K562 (cell line): ENCODE measurements around the gene CFAP410. TPM values are rescaled to one million over a fixed set of nuclear protein-coding genes. Genes with fewer than 3 reads are reported as not detected.

ENCODE experiments used
- ATAC-seq: fragments of 200-7000 bp; cut with Tn5 transposase; 3 replicates; pipeline ENCODE4 v1.9.1; 2020; ENCODE audit warnings: moderate library complexity
- BruUV-seq: library from RNA; stranded (reverse); fragments of 400-500 nt; replicated peaks from 2 replicates; lab custom pipeline; 2021; lab: Mats Ljungman, UMichigan
- CTCF ChIA-PET: fragments of 300-600 bp; formaldehyde crosslinking; extraction: SDS; loops from one replicate; lab custom pipeline; 2021; ENCODE audit warnings: low intra/inter-chr PET ratio; lab: Yijun Ruan, JAX
- POLR2A ChIA-PET: fragments of 300-600, 350-650 bp; sonication (Branson Sonifier 250); formaldehyde crosslinking; extraction: SDS; loops from one replicate; lab custom pipeline; 2021; ENCODE audit warnings: antibody characterized with exemption, inconsistent platforms; lab: Yijun Ruan, JAX
- DNase-seq, 4 experiments: peaks; one replicate each; pipeline versions ENCODE4 v3.0.0 to v3.0.0-alpha.2; 2011 to 2018; ENCODE audit warnings: low spot score in 3 of 4, mixed read lengths in 3 of 4; ENCODE audit errors: extremely low read depth in 1 of 4
- FAIRE-seq: peaks from 2 replicates; lab custom pipeline; 2011; peaks lifted over from hg19 to GRCh38; lab: Jason Lieb, UNC
- H2AFZ ChIP-seq: 2 replicates; pipeline ENCODE4 v1.6.0; 2011; ENCODE audit warnings: low read depth, low read length, control low read depth, inconsistent platforms
- H3K27ac ChIP-seq: fragments of 200-600 bp; 3 replicates; pipeline ENCODE4 v1.8.0; 2011; ENCODE audit warnings: low read depth, mild to moderate bottlenecking, control low read depth, inconsistent platforms, low read length, moderate library complexity, mixed read lengths; ENCODE audit errors: extremely low read depth
- H3K27me3 ChIP-seq, 2 experiments: fragments of 300-600 bp in 1 of 2; 2 replicates in 1 of 2; 3 replicates in 1 of 2; pipeline versions ENCODE4 v1.6.0 to v1.8.0; 2011; ENCODE audit warnings: inconsistent platforms in 2 of 2, low read length in 2 of 2, mild to moderate bottlenecking in 1 of 2, mixed read lengths in 1 of 2, moderate library complexity in 1 of 2; ENCODE audit not compliant: control insufficient read depth in 2 of 2, insufficient read depth in 2 of 2
- H3K36me3 ChIP-seq: fragments of 300-600 bp; 3 replicates; pipeline ENCODE4 v1.8.0; 2011; ENCODE audit warnings: mild to moderate bottlenecking, low read length, inconsistent platforms; ENCODE audit not compliant: control insufficient read depth, insufficient read depth
- H3K4me1 ChIP-seq, 2 experiments: fragments of 200-600 bp in 1 of 2; replicated peaks in 1 of 2; 2 replicates in 1 of 2; 3 replicates in 1 of 2; pipeline versions ENCODE4 v1.5.1 to v1.8.0; 2011; ENCODE audit warnings: inconsistent platforms in 2 of 2, low read length in 2 of 2, mild to moderate bottlenecking in 1 of 2, mixed read lengths in 1 of 2, moderate library complexity in 1 of 2; ENCODE audit not compliant: control insufficient read depth in 2 of 2, insufficient read depth in 2 of 2
- H3K4me2 ChIP-seq: 2 replicates; pipeline ENCODE4 v1.6.1; 2011; ENCODE audit warnings: low read length, control low read depth, inconsistent platforms, mixed read lengths; ENCODE audit not compliant: insufficient read depth
- H3K4me3 ChIP-seq: fragments of 200-600 bp; sonication (generic), shearing (Covaris generic); 2 replicates; pipeline ENCODE4 v1.5.1; 2016; ENCODE audit warnings: control low read depth, inconsistent platforms
- H3K79me2 ChIP-seq: fragments of 200-600 bp; 3 replicates; pipeline ENCODE4 v1.8.0; 2011; ENCODE audit warnings: low read length, inconsistent platforms; ENCODE audit not compliant: control insufficient read depth, insufficient read depth
- H3K9ac ChIP-seq, 2 experiments: 2 replicates each; pipeline versions ENCODE4 v1.6.0 to v1.6.1; 2011; ENCODE audit warnings: low read depth in 2 of 2, low read length in 2 of 2, control low read depth in 1 of 2, inconsistent platforms in 1 of 2, mild to moderate bottlenecking in 1 of 2, mixed read lengths in 1 of 2; ENCODE audit not compliant: insufficient read depth in 1 of 2
- H3K9me1 ChIP-seq: one replicate; pipeline ENCODE4 v1.6.0; 2011; ENCODE audit warnings: inconsistent platforms, mild to moderate bottlenecking, low read length, moderate library complexity; ENCODE audit not compliant: control insufficient read depth, insufficient read depth
- H3K9me3 ChIP-seq: replicated peaks from 2 replicates; pipeline ENCODE4 v1.5.1; 2011; ENCODE audit warnings: low read depth, low read length, inconsistent platforms; ENCODE audit not compliant: control insufficient read depth, insufficient read depth
- H4K20me1 ChIP-seq: replicated peaks from 2 replicates; pipeline ENCODE4 v1.6.1; 2011; ENCODE audit warnings: low read length, inconsistent platforms, mixed read lengths; ENCODE audit not compliant: control insufficient read depth, insufficient read depth
- BCL6 ChIP-seq: fragments of 250-450 bp; sonication (Bioruptor Pico); IDR thresholded peaks from 2 replicates; pipeline ENCODE4 v1.4.0; 2020
- CCNT2 ChIP-seq: IDR thresholded peaks from 2 replicates; pipeline ENCODE4 v1.6.1; 2011; ENCODE audit warnings: borderline replicate concordance, low read depth, mild to moderate bottlenecking, moderate library complexity, mixed read lengths, low read length; ENCODE audit not compliant: insufficient read length; ENCODE audit errors: extremely low read depth
- HNRNPL ChIP-seq: fragments of 200-400 bp; formaldehyde crosslinking; IDR thresholded peaks from 2 replicates; pipeline ENCODE4 v1.6.1; 2017; ENCODE audit warnings: low read depth, mild to moderate bottlenecking, low read length
- POLR2G ChIP-seq: fragments of 200-400 bp; formaldehyde crosslinking; IDR thresholded peaks from 2 replicates; pipeline ENCODE4 v1.6.1; 2017; ENCODE audit warnings: low read depth, mild to moderate bottlenecking, antibody characterized with exemption, low read length, moderate library complexity
- RBFOX2 ChIP-seq: fragments of 200-400 bp; formaldehyde crosslinking; IDR thresholded peaks from 2 replicates; pipeline ENCODE4 v1.6.1; 2017; ENCODE audit warnings: low read depth, mild to moderate bottlenecking, low read length, moderate library complexity
- RBM22 ChIP-seq: fragments of 200-400 bp; formaldehyde crosslinking; IDR thresholded peaks from 2 replicates; pipeline ENCODE4 v1.6.1; 2018; ENCODE audit warnings: low read length, low read depth; ENCODE audit not compliant: poor library complexity, severe bottlenecking
- ZNF274 ChIP-seq: IDR thresholded peaks from 2 replicates; pipeline ENCODE4 v1.6.1; 2011; ENCODE audit warnings: low read depth, mild to moderate bottlenecking, low read length, moderate library complexity, borderline replicate concordance
- WGBS: fragments of 100-300 bp; shearing (Covaris generic); methylation state at CpG from one replicate; pipeline ENCODE4 v1.1.6; 2016; ENCODE audit warnings: low coverage, mixed read lengths; ENCODE audit not compliant: insufficient coverage; ENCODE audit errors: missing lambda C conversion rate; 5-methylcytosine and 5-hydroxymethylcytosine counted together
- in situ Hi-C: fragments of 300-500 bp; cut with MboI; formaldehyde crosslinking; loops from 4 replicates; pipeline ENCODE4 v1.15.0; 2018; ENCODE audit warnings: inconsistent platforms, mixed read lengths
- intact Hi-C: fragments of 100-400 bp; cut with micrococcal nuclease; formaldehyde crosslinking; loops from 2 replicates; pipeline ENCODE4 v1.14.2; 2022
- polyA plus RNA-seq, 8 experiments: library from polyadenylated mRNA; depleted of rRNA in 4 of 8; stranded (reverse) in 5 of 8; unstranded in 3 of 8; fragments of >200 nt; fragmentation: Nextera tagmentation in 2 of 8; fragmentation: Illumina TruSeq in 1 of 8; extraction: Ambion mirVana in 2 of 8; extraction: Trizol in 1 of 8; gene quantifications; 2 replicates each; pipeline versions ENCODE4 v1.2.1 to v1.2.3, GENCODE V29; 2011 to 2014; ENCODE audit warnings: inconsistent platforms in 1 of 8, missing spikeins in 1 of 8
- total RNA-seq, 7 experiments: library from RNA; depleted of rRNA in 6 of 7; stranded (reverse); fragments of >200 nt in 6 of 7; fragmentation: Illumina TruSeq in 2 of 7; extraction: Trizol in 2 of 7; gene quantifications; 2 replicates each; pipeline versions ENCODE4 v1.2.1 to v1.2.3, GENCODE V29; 2011 to 2021; ENCODE audit warnings: low replicate concordance in 1 of 7
- TF ChIP-seq, protein P1 (sequence below): fragments of 250-450 bp; sonication (Bioruptor Pico); IDR thresholded peaks from 2 replicates; pipeline ENCODE4 v1.5.0; 2021; ENCODE audit warnings: mild to moderate bottlenecking, moderate library complexity

CFAP410 gene
- total and polyA plus RNA-seq, 9 of the 15 experiments (the other 6 are each of a cell fraction or from before 2014, with no cell fraction given) = 0.07 to 17.3 (median 2.3) TPM

GRCh38 chr21:44326272-44326647 is 12.9 kb downstream of the CFAP410 start:
- intact Hi-C loops = no loop called here

GRCh38 chr21:44325386-44326271 is 13.6 kb downstream of the CFAP410 start:
- in situ Hi-C loops = no loop called here
- TF ChIP-seq CCNT2 = no peak
- TF ChIP-seq ZNF274 = no peak
- TF ChIP-seq POLR2G = peak; percentile 50; the same call in 1 of the 2 replicates
- TF ChIP-seq, protein P1, sequence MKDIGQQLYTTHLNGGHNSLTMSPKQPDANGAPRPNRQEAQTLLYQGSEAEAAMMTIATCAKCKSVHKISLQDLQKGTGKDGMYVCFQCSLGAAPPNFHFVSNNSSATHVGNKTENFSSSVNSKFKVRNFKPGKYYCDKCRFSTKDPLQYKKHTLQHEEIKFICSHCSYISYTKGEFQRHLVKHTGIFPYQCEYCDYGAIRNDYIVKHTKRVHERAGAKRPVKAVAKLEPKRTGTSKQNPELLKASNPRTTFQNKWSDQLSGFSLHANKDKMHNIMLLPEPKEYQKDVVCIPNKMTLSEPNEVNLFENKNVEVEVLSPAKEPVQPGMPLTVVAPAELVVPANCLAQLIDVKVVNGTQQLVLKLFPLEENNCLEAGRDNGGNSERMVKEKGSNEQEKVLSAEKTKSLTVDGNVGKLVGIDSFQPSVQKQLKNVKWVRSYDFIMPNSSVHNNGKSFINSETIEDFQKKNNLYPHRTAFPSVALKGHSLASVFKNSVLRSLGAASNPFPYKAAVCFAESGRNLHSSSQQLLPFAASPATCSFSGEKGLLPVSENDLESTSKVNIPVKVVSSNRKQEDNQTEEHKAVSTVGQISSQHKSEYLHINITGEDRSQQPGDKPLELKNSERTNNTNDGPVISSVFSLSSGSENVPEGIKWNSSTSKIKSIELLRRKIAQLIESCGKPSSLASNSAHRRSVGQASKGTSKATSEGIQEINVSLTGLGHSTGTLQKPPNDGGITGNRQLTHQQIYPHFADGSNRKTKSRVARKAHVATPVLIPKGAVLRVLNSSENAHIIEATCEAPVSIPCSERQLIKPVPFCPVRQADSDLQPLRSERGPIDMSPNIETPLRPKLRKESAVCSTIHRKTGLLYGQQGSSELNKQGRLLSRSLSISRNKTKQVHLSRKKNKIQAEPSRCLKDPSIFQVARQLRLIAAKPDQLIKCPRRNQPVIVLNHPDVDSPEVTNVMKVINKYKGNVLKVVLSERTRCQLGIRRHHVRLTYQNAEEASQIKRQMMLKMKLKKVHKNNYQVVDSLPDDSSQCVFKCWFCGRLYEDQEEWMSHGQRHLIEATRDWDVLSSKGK (CRISPR knock-in tag) = no peak
- peak; percentile 39 for TF ChIP-seq RBM22

More at GRCh38 chr21:44326272-44326647, 12.9 kb downstream of the CFAP410 start:
- CTCF ChIA-PET = no interaction called here
- Histone ChIP-seq H3K27ac (no peak overlapping the region), H3K4me2 (no peak overlapping the region), H3K9me1 (peaks cover 4% of the 10 kb centered on the region), H3K36me3 (peaks cover 55% of the 10 kb centered on the region; the same call in 1 of the 3 replicates), H3K79me2 (no peaks in the 10 kb centered on the region), H4K20me1 (peaks cover 15% of the 10 kb centered on the region), H2AFZ (no peak overlapping the region), H3K9ac (no peak overlapping the region), H3K27me3 (no peaks in the 10 kb centered on the region), H3K4me3 (no peak overlapping the region), H3K9me3 (no peaks in the 10 kb centered on the region), H3K4me1 (peaks cover 0 to 42% of the 10 kb centered on the region in 2 experiments; a peak in 2 of 5 replicates)
- TF ChIP-seq BCL6 (CRISPR knock-in tag) = no peak
- peak; percentile 66 for TF ChIP-seq HNRNPL
- TF ChIP-seq RBFOX2 = 0 out of 2 replicates have a peak, but pooled peaks have one; percentile 18
- 95% methylated on average over 12 of the region's 13 CpGs for WGBS
- no peak for DNase-seq
- in situ Hi-C loops = no loop called here
- no TSS peak for BruUV-seq
- no peak for FAIRE-seq
- no peak for ATAC-seq
- POLR2A ChIA-PET = interaction anchor here (2.3 kb wide), 1 partner anchor 12 kb away, joined by 11 read pairs; the partner anchor contains the start of gene CFAP410

More at GRCh38 chr21:44325386-44326271, 13.6 kb downstream of the CFAP410 start:
- ChIA-PET CTCF (interaction anchor here (0.6 kb wide), 1 partner anchor 13 kb away, joined by 3 read pairs; no protein-coding TSS in a partner anchor), POLR2A (interaction anchor here (0.7 to 2.3 kb wide), 2 partner anchors 9 to 13 kb away, joined by 3 to 11 read pairs; partner anchors contain the start of gene CFAP410)
- H3K4me2 ChIP-seq = no peak overlapping the region
- no peaks in the 10 kb centered on the region for H3K9me3 ChIP-seq
- no peaks in the 10 kb centered on the region for H3K27me3 ChIP-seq
- H3K9ac ChIP-seq = no peak overlapping the region; a peak in 1 of 4 replicates
- H3K27ac ChIP-seq = no peak overlapping the region
- H2AFZ ChIP-seq = no peak overlapping the region
- no peak overlapping the region for H3K4me3 ChIP-seq
- peaks cover 0 to 35% of the 10 kb centered on the region in 2 experiments; a peak in 2 of 5 replicates for H3K4me1 ChIP-seq
- H4K20me1 ChIP-seq = peaks cover 15% of the 10 kb centered on the region
- no peaks in the 10 kb centered on the region for H3K79me2 ChIP-seq
- ATAC-seq (no peak), DNase-seq (no peak), FAIRE-seq (no peak)
- intact Hi-C loops = no loop called here
- peaks cover 58% of the 10 kb centered on the region; the same call in 1 of the 3 replicates for H3K36me3 ChIP-seq
- peaks cover 4% of the 10 kb centered on the region for H3K9me1 ChIP-seq
- BruUV-seq = no TSS peak
- WGBS = 84% methylated on average over 33 of the region's 44 CpGs
